ENCODE measurements around the gene MFSD11. TPM values are rescaled to one million over a fixed set of nuclear protein-coding genes. Genes with fewer than 3 reads are reported as not detected.
A peak's percentile ranks its signal among the peaks of the same experiment; 100 is the strongest.

MFSD11 gene
- total RNA-seq, 1 experiment from 2014 or later: 42.3 TPM

GRCh38 chr17:76775021-76775600 lies 37.2 kb downstream of the MFSD11 start:
- Histone ChIP-seq H3K36me3 (ENCODE audit: control insufficient read depth, insufficient read depth, low read length) (peaks cover 5% of the 10 kb centered on the region; the same call in 1 of the 2 replicates), H3K9me3 (ENCODE audit: control insufficient read depth, insufficient read depth, low read depth, low read length) (no peaks in the 10 kb centered on the region), H3K27ac (ENCODE audit: low read length) (no peak overlapping the region), H3K27me3 (ENCODE audit: control insufficient read depth, insufficient read depth, low read length) (no peaks in the 10 kb centered on the region), H3K4me3 (ENCODE audit: low read depth in 2 of 2, low read length in 2 of 2) (no peak overlapping the region), H3K4me1 (ENCODE audit: control insufficient read depth, insufficient read depth, low read length) (no peaks in the 10 kb centered on the region)
- ATAC-seq (no peak), DNase-seq (ENCODE audit: low read depth, low spot score) (no peak)
- CTCF ChIA-PET: no interaction called here
- no peak for TF ChIP-seq POLR2AphosphoS5 (IDR thresholded peaks at IDR 0.05; ENCODE audit: low read depth, low read length)
- no peak for TF ChIP-seq TCF7L2 (IDR thresholded peaks at IDR 0.05; ENCODE audit: low read depth, low read length)
- TF ChIP-seq CTCF (IDR thresholded peaks at IDR 0.05): no peak
- TF ChIP-seq REST (IDR thresholded peaks at IDR 0.05; ENCODE audit: insufficient read depth in 1 of 2, low read depth in 2 of 2, low read length in 1 of 2): no peak
- no peak for TF ChIP-seq SIN3A (IDR thresholded peaks at IDR 0.05; ENCODE audit: borderline replicate concordance, insufficient read depth, low read depth, low read length)
- intact Hi-C loops (cut with micrococcal nuclease; ENCODE audit: unreplicated experiment): no loop called here
- in situ Hi-C loops (cut with HindIII; ENCODE audit: low pct_unique_long_range_greater_than_20kb, low sequenced_read_pairs): no loop called here
- POLR2A ChIA-PET: interaction anchor here (0.6 kb wide), 1 partner anchor 18 kb away, joined by 4 read pairs; no protein-coding TSS in a partner anchor
- BruUV-seq (replicated peaks): no TSS peak

- intact Hi-C loops (cut with micrococcal nuclease; ENCODE audit: unreplicated experiment): no loop called here
- POLR2A ChIA-PET: interaction anchor here (0.7 kb wide), 2 partner anchors 42 to 283 kb away, joined by 7 to 11 read pairs; no protein-coding TSS in a partner anchor
- CTCF ChIA-PET: no interaction called here
These were observed 43.4 kb downstream of the MFSD11 start for GRCh38 chr17:76781056-76781982.

More at GRCh38 chr17:76781056-76781982, 43.4 kb downstream of the MFSD11 start:
- BruUV-seq (replicated peaks): no TSS peak
- in situ Hi-C loops (cut with HindIII; ENCODE audit: low pct_unique_long_range_greater_than_20kb, low sequenced_read_pairs): no loop called here
- Histone ChIP-seq H3K27ac (ENCODE audit: low read length) (no peak overlapping the region), H3K4me3 (ENCODE audit: low read depth in 2 of 2, low read length in 2 of 2) (no peak overlapping the region), H3K4me1 (ENCODE audit: control insufficient read depth, insufficient read depth, low read length) (no peaks in the 10 kb centered on the region), H3K36me3 (ENCODE audit: control insufficient read depth, insufficient read depth, low read length) (no peaks in the 10 kb centered on the region), H3K9me3 (ENCODE audit: control insufficient read depth, insufficient read depth, low read depth, low read length) (no peaks in the 10 kb centered on the region), H3K27me3 (ENCODE audit: control insufficient read depth, insufficient read depth, low read length) (no peaks in the 10 kb centered on the region)
- no peak for TF ChIP-seq TCF7L2 (IDR thresholded peaks at IDR 0.05; ENCODE audit: low read depth, low read length)
- TF ChIP-seq POLR2AphosphoS5 (IDR thresholded peaks at IDR 0.05; ENCODE audit: low read depth, low read length): no peak
- TF ChIP-seq REST (IDR thresholded peaks at IDR 0.05; ENCODE audit: insufficient read depth in 1 of 2, low read depth in 2 of 2, low read length in 1 of 2): no peak
- TF ChIP-seq CTCF (IDR thresholded peaks at IDR 0.05): no peak
- no peak for TF ChIP-seq SIN3A (IDR thresholded peaks at IDR 0.05; ENCODE audit: borderline replicate concordance, insufficient read depth, low read depth, low read length)
- no peak for DNase-seq (ENCODE audit: low read depth, low spot score)
- ATAC-seq: peak; percentile 69; the same call in 1 of the 2 replicates

Measured in Panc1 (cell line).